GM12878 (cell line): ENCODE measurements around the gene GPR152. TPM values are rescaled to one million over a fixed set of nuclear protein-coding genes. Genes with fewer than 3 reads are reported as not detected.

ENCODE experiments used
- BACH1 ChIP-seq: fragments of 450-650 bp; IDR thresholded peaks from 2 replicates; pipeline ENCODE4 v1.6.1; 2017; ENCODE audit warnings: mild to moderate bottlenecking, borderline replicate concordance
- BHLHE40 ChIP-seq, 2 experiments: fragments of 450-650 bp in 1 of 2; IDR thresholded peaks; 2 replicates each; pipeline ENCODE4 v1.6.1; 2011 to 2017; ENCODE audit warnings: low read depth in 2 of 2, borderline replicate concordance in 1 of 2, improper control_type of control experiment in 1 of 2, low read length in 1 of 2, mild to moderate bottlenecking in 1 of 2
- BRCA1 ChIP-seq: IDR thresholded peaks from 2 replicates; pipeline ENCODE4 v1.6.1; 2011; ENCODE audit warnings: low read depth, low read length, improper control_type of control experiment
- CEBPZ ChIP-seq: fragments of 150-350 bp; IDR thresholded peaks from 2 replicates; pipeline ENCODE4 v1.6.1; 2016; ENCODE audit warnings: low read depth, low read length
- CREM ChIP-seq: IDR thresholded peaks from 2 replicates; pipeline ENCODE4 v1.6.1; 2014; ENCODE audit warnings: antibody characterized with exemption, low read depth
- E2F4 ChIP-seq: IDR thresholded peaks from 2 replicates; pipeline ENCODE4 v1.6.1; 2012; ENCODE audit warnings: low read depth, low read length, improper control_type of control experiment
- IKZF2 ChIP-seq, 2 experiments: fragments of 450-650 bp; IDR thresholded peaks; 2 replicates each; pipeline ENCODE4 v1.6.1; 2017; ENCODE audit warnings: mild to moderate bottlenecking in 2 of 2, moderate library complexity in 2 of 2
- JUNB ChIP-seq: IDR thresholded peaks from 2 replicates; pipeline ENCODE4 v1.6.1; 2016; ENCODE audit warnings: antibody characterized with exemption, mild to moderate bottlenecking
- NBN ChIP-seq: fragments of 450-650 bp; IDR thresholded peaks from 2 replicates; pipeline ENCODE4 v1.6.1; 2016
- NFIC ChIP-seq: IDR thresholded peaks from 2 replicates; pipeline ENCODE4 v1.6.1; 2012; ENCODE audit warnings: low read depth, mild to moderate bottlenecking, inconsistent platforms, low read length, moderate library complexity
- PBX3 ChIP-seq: IDR thresholded peaks from 2 replicates; pipeline ENCODE4 v1.6.1; 2011; ENCODE audit warnings: mild to moderate bottlenecking, low read depth, low read length, moderate library complexity; ENCODE audit not compliant: insufficient replicate concordance
- PML ChIP-seq: IDR thresholded peaks from 2 replicates; pipeline ENCODE4 v1.6.1; 2012; ENCODE audit warnings: low read length, inconsistent platforms
- POLR2A ChIP-seq: IDR thresholded peaks from 2 replicates; pipeline ENCODE4 v1.6.1; 2011; ENCODE audit warnings: low read depth, mild to moderate bottlenecking, low read length
- RELB ChIP-seq: fragments of 450-650 bp; IDR thresholded peaks from 2 replicates; pipeline ENCODE4 v1.6.1; 2017; ENCODE audit warnings: low read depth, mild to moderate bottlenecking, moderate library complexity
- RUNX3 ChIP-seq: IDR thresholded peaks from 2 replicates; pipeline ENCODE4 v1.6.1; 2012; ENCODE audit warnings: low read length, inconsistent platforms
- SPI1 ChIP-seq: IDR thresholded peaks from 2 replicates; pipeline ENCODE4 v1.6.1; 2011; ENCODE audit warnings: low read depth, mild to moderate bottlenecking, low read length, moderate library complexity, borderline replicate concordance; ENCODE audit not compliant: insufficient read depth
- STAT1 ChIP-seq: fragments of 450-650 bp; conservative IDR thresholded peaks from 2 replicates; pipeline ENCODE4 v1.6.1; 2014; ENCODE audit warnings: antibody characterized with exemption, mild to moderate bottlenecking
- TCF3 ChIP-seq: IDR thresholded peaks from 2 replicates; pipeline ENCODE4 v1.6.1; 2012; ENCODE audit warnings: low read depth, mild to moderate bottlenecking, low read length, borderline replicate concordance; ENCODE audit not compliant: insufficient read depth
- TCF7 ChIP-seq: IDR thresholded peaks from 2 replicates; pipeline ENCODE4 v1.6.1; 2014; ENCODE audit warnings: antibody characterized with exemption, borderline replicate concordance
- ZBTB4 ChIP-seq: fragments of 450-650 bp; formaldehyde crosslinking; IDR thresholded peaks from 2 replicates; pipeline ENCODE4 v1.4.0; 2022; ENCODE audit warnings: mild to moderate bottlenecking, moderate library complexity
- polyA plus RNA-seq, 11 experiments: library from polyadenylated mRNA; depleted of rRNA in 4 of 11; unstranded in 6 of 11; stranded (reverse) in 5 of 11; fragments of >200 nt; fragmentation: Nextera tagmentation in 4 of 11; fragmentation: Illumina TruSeq in 1 of 11; extraction: Ambion mirVana in 4 of 11; extraction: Trizol in 1 of 11; gene quantifications; 1 replicate in 1 of 11; 2 replicates in 10 of 11; pipeline versions ENCODE4 v1.2.1 to v1.2.3, GENCODE V29; 2011 to 2016; ENCODE audit warnings: inconsistent platforms in 2 of 11, missing spikeins in 2 of 11, low read depth in 1 of 11
- total RNA-seq, 4 experiments: library from RNA; depleted of rRNA in 3 of 4; stranded (reverse); fragments of >200 nt in 3 of 4; fragmentation: Illumina TruSeq in 1 of 4; extraction: Trizol in 1 of 4; gene quantifications; 2 replicates each; pipeline versions ENCODE4 v1.2.1 to v1.2.3, GENCODE V29; 2013 to 2021

Gene GPR152
- total and polyA plus RNA-seq, 10 of the 15 experiments (the other 5 are each of a cell fraction or from before 2014, with no cell fraction given): not detected

GRCh38 chr11:67420646-67421429, 31.7 kb downstream of the GPR152 start (continued):
- TF ChIP-seq SPI1 (no peak), PML (no peak), TCF7 (no peak), RUNX3 (no peak; the same call in 1 of the 2 replicates), BACH1 (peak; percentile 59; the same call in 1 of the 2 replicates), NBN (no peak), POLR2A (peak; percentile 77), BRCA1 (no peak), STAT1 (no peak), JUNB (no peak), BHLHE40 (IDR thresholded peaks at IDR 0.05; ENCODE audit: borderline replicate concordance in 1 of 2, low read depth in 2 of 2, low read length in 1 of 2) (peak in 1 of 2 experiments; percentile 64; a peak in 2 of 4 replicates), RELB (no peak), E2F4 (no peak), PBX3 (peak; percentile 74), CREM (no peak), ZBTB4 (CRISPR knock-in tag) (no peak), IKZF2 (IDR thresholded peaks at IDR 0.05) (no peak), CEBPZ (no peak), NFIC (no peak), TCF3 (peak; percentile 90)
